Measurements from ENCODE around the gene ANKRD66.

ANKRD66 gene

GRCh38 chr6:46781478-46782378 lies 35.0 kb downstream of the ANKRD66 start:
- Histone ChIP-seq H3K4me3 (ENCODE audit: low read length in 2 of 2) (no peak overlapping the region), H3K79me1 (ENCODE audit: low read depth, low read length) (no peaks in the 10 kb centered on the region), H3K4me1 (ENCODE audit: control insufficient read depth in 2 of 2, insufficient read depth in 1 of 2, low read depth in 1 of 2, low read length in 2 of 2) (no peaks in the 10 kb centered on the region), H3K4me2 (ENCODE audit: insufficient read depth, low read length, poor library complexity, severe bottlenecking) (no peak overlapping the region), H3K9ac (ENCODE audit: low read depth, low read length, poor library complexity) (no peak overlapping the region), H2BK15ac (ENCODE audit: low read length) (no peak overlapping the region), H3K9me3 (replicated peaks in 1 of 2; ENCODE audit: control insufficient read depth in 2 of 2, insufficient read depth in 1 of 2, low read depth in 1 of 2, low read length in 2 of 2) (no peaks in the 10 kb centered on the region), H2BK5ac (ENCODE audit: low read length) (no peak overlapping the region), H3K36me3 (replicated peaks in 1 of 2; ENCODE audit: control insufficient read depth in 2 of 2, insufficient read depth in 2 of 2, low read length in 2 of 2) (no peaks in the 10 kb centered on the region), H2BK12ac (ENCODE audit: low read length) (no peak overlapping the region), H4K91ac (ENCODE audit: low read depth, low read length, poor library complexity) (no peak overlapping the region), H2BK120ac (ENCODE audit: low read depth, low read length) (no peak overlapping the region), H3K23ac (ENCODE audit: low read depth, low read length, poor library complexity) (no peak overlapping the region), H2AFZ (ENCODE audit: low read length) (no peak overlapping the region), H3K4ac (ENCODE audit: low read length) (no peak overlapping the region), H3K27ac (replicated peaks; ENCODE audit: low read length) (no peak overlapping the region), H4K8ac (ENCODE audit: low read depth, low read length) (no peak overlapping the region), H3K14ac (ENCODE audit: low read length) (no peak overlapping the region), H3K18ac (ENCODE audit: low read length) (no peak overlapping the region), H3K27me3 (ENCODE audit: control insufficient read depth in 3 of 3, insufficient read depth in 3 of 3, low read depth in 1 of 3, low read length in 3 of 3) (no peaks in the 10 kb centered on the region), H2AK5ac (ENCODE audit: low read depth, low read length) (no peak overlapping the region)
- peak; percentile 54 for DNase-seq (ENCODE audit: low spot score)
- WGBS, 2 donors (ENCODE audit: extremely low coverage in 2 of 2, insufficient read length in 2 of 2, insufficient replicate concordance in 1 of 2): no CpG with 5 or more reads among the region's 6 CpGs

DNA sequence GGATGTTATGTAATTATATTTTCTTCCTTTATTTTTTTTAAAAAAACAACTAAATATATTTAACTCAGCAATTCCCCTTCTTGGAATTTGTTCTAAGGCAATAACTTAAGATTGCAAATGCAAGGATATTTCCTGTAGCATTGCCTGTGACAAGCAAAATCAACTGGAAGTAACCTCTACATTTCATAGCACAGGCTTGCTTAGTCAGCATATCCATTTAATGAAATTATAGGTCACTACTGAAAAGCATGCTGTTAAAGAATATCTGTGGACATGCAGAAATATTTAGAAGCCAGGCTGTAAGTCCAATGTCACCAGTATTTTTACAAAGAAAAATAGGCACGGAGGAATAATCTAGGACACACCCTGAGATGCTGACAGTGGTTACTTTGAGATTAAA lies 37.8 kb downstream of the ANKRD66 start:
- Histone ChIP-seq H2BK120ac (ENCODE audit: low read depth, low read length) (no peak overlapping the region), H3K4me3 (ENCODE audit: low read length in 2 of 2) (no peak overlapping the region), H2BK12ac (ENCODE audit: low read length) (no peak overlapping the region), H2AFZ (ENCODE audit: low read length) (no peak overlapping the region), H3K79me1 (ENCODE audit: low read depth, low read length) (no peaks in the 10 kb centered on the region), H4K8ac (ENCODE audit: low read depth, low read length) (no peak overlapping the region), H3K4ac (ENCODE audit: low read length) (no peak overlapping the region), H3K27me3 (ENCODE audit: control insufficient read depth in 3 of 3, insufficient read depth in 3 of 3, low read depth in 1 of 3, low read length in 3 of 3) (no peaks in the 10 kb centered on the region), H3K4me1 (ENCODE audit: control insufficient read depth in 2 of 2, insufficient read depth in 1 of 2, low read depth in 1 of 2, low read length in 2 of 2) (peaks cover 0 to 3% of the 10 kb centered on the region in 2 donors), H2BK5ac (ENCODE audit: low read length) (no peak overlapping the region), H3K4me2 (ENCODE audit: insufficient read depth, low read length, poor library complexity, severe bottlenecking) (no peak overlapping the region), H3K9ac (ENCODE audit: low read depth, low read length, poor library complexity) (no peak overlapping the region), H4K91ac (ENCODE audit: low read depth, low read length, poor library complexity) (no peak overlapping the region), H3K23ac (ENCODE audit: low read depth, low read length, poor library complexity) (no peak overlapping the region), H3K14ac (ENCODE audit: low read length) (no peak overlapping the region), H3K18ac (ENCODE audit: low read length) (no peak overlapping the region), H3K9me3 (replicated peaks in 1 of 2; ENCODE audit: control insufficient read depth in 2 of 2, insufficient read depth in 1 of 2, low read depth in 1 of 2, low read length in 2 of 2) (no peaks in the 10 kb centered on the region), H2AK5ac (ENCODE audit: low read depth, low read length) (no peak overlapping the region), H3K36me3 (replicated peaks in 1 of 2; ENCODE audit: control insufficient read depth in 2 of 2, insufficient read depth in 2 of 2, low read length in 2 of 2) (no peaks in the 10 kb centered on the region), H2BK15ac (ENCODE audit: low read length) (no peak overlapping the region), H3K27ac (replicated peaks; ENCODE audit: low read length) (no peak overlapping the region)
- WGBS, 2 donors (ENCODE audit: extremely low coverage in 2 of 2, insufficient read length in 2 of 2, insufficient replicate concordance in 1 of 2): no CpG with 5 or more reads among the region's 1 CpG
- DNase-seq (ENCODE audit: low spot score): no peak

GRCh38 chr6:46787871-46788540 lies 41.3 kb downstream of the ANKRD66 start:
- H3K14ac ChIP-seq (ENCODE audit: low read length): no peak overlapping the region
- H2BK15ac ChIP-seq (ENCODE audit: low read length): no peak overlapping the region
- H3K4me1 ChIP-seq (ENCODE audit: control insufficient read depth in 2 of 2, insufficient read depth in 1 of 2, low read depth in 1 of 2, low read length in 2 of 2): peaks cover 0 to 3% of the 10 kb centered on the region in 2 donors
- no peak overlapping the region for H2AK5ac ChIP-seq (ENCODE audit: low read depth, low read length)
- H3K4me3 ChIP-seq (ENCODE audit: low read length in 2 of 2): no peak overlapping the region
- H2AFZ ChIP-seq (ENCODE audit: low read length): no peak overlapping the region
- no peak overlapping the region for H2BK5ac ChIP-seq (ENCODE audit: low read length)
- H3K36me3 ChIP-seq (replicated peaks in 1 of 2; ENCODE audit: control insufficient read depth in 2 of 2, insufficient read depth in 2 of 2, low read length in 2 of 2): no peaks in the 10 kb centered on the region
- H2BK120ac ChIP-seq (ENCODE audit: low read depth, low read length): no peak overlapping the region
- no peak overlapping the region for H2BK12ac ChIP-seq (ENCODE audit: low read length)
- no CpG with 5 or more reads among the region's 5 CpGs for WGBS, 2 donors (ENCODE audit: extremely low coverage in 2 of 2, insufficient read length in 2 of 2, insufficient replicate concordance in 1 of 2)
- no peak overlapping the region for H3K18ac ChIP-seq (ENCODE audit: low read length)
- H3K9ac ChIP-seq (ENCODE audit: low read depth, low read length, poor library complexity): no peak overlapping the region
- no peaks in the 10 kb centered on the region for H3K9me3 ChIP-seq (replicated peaks in 1 of 2; ENCODE audit: control insufficient read depth in 2 of 2, insufficient read depth in 1 of 2, low read depth in 1 of 2, low read length in 2 of 2)
- no peak overlapping the region for H3K4ac ChIP-seq (ENCODE audit: low read length)
- no peak overlapping the region for H4K91ac ChIP-seq (ENCODE audit: low read depth, low read length, poor library complexity)
- no peak for DNase-seq (ENCODE audit: low spot score)
- no peak overlapping the region for H3K4me2 ChIP-seq (ENCODE audit: insufficient read depth, low read length, poor library complexity, severe bottlenecking)
- no peaks in the 10 kb centered on the region for H3K27me3 ChIP-seq (ENCODE audit: control insufficient read depth in 3 of 3, insufficient read depth in 3 of 3, low read depth in 1 of 3, low read length in 3 of 3)
- no peak overlapping the region for H3K27ac ChIP-seq (replicated peaks; ENCODE audit: low read length)
- no peak overlapping the region for H4K8ac ChIP-seq (ENCODE audit: low read depth, low read length)
- no peak overlapping the region for H3K23ac ChIP-seq (ENCODE audit: low read depth, low read length, poor library complexity)
- H3K79me1 ChIP-seq (ENCODE audit: low read depth, low read length): no peaks in the 10 kb centered on the region

GRCh38 chr6:46788791-46789190 lies 42.1 kb downstream of the ANKRD66 start:
- no peak overlapping the region for H2BK120ac ChIP-seq (ENCODE audit: low read depth, low read length)
- H2BK12ac ChIP-seq (ENCODE audit: low read length): no peak overlapping the region
- no peak for DNase-seq (ENCODE audit: low spot score)
- H2AK5ac ChIP-seq (ENCODE audit: low read depth, low read length): no peak overlapping the region
- no peak overlapping the region for H2BK15ac ChIP-seq (ENCODE audit: low read length)
- no peak overlapping the region for H3K4me2 ChIP-seq (ENCODE audit: insufficient read depth, low read length, poor library complexity, severe bottlenecking)
- no peak overlapping the region for H3K4ac ChIP-seq (ENCODE audit: low read length)
- no peak overlapping the region for H3K27ac ChIP-seq (replicated peaks; ENCODE audit: low read length)
- no peaks in the 10 kb centered on the region for H3K79me1 ChIP-seq (ENCODE audit: low read depth, low read length)
- no peak overlapping the region for H2BK5ac ChIP-seq (ENCODE audit: low read length)
- no peaks in the 10 kb centered on the region for H3K27me3 ChIP-seq (ENCODE audit: control insufficient read depth in 3 of 3, insufficient read depth in 3 of 3, low read depth in 1 of 3, low read length in 3 of 3)
- H4K91ac ChIP-seq (ENCODE audit: low read depth, low read length, poor library complexity): no peak overlapping the region
- H3K9ac ChIP-seq (ENCODE audit: low read depth, low read length, poor library complexity): no peak overlapping the region
- WGBS, 2 donors (ENCODE audit: extremely low coverage in 2 of 2, insufficient read length in 2 of 2, insufficient replicate concordance in 1 of 2): no CpG with 5 or more reads among the region's 3 CpGs
- H3K9me3 ChIP-seq (replicated peaks in 1 of 2; ENCODE audit: control insufficient read depth in 2 of 2, insufficient read depth in 1 of 2, low read depth in 1 of 2, low read length in 2 of 2): no peaks in the 10 kb centered on the region
- no peaks in the 10 kb centered on the region for H3K36me3 ChIP-seq (replicated peaks in 1 of 2; ENCODE audit: control insufficient read depth in 2 of 2, insufficient read depth in 2 of 2, low read length in 2 of 2)
- no peak overlapping the region for H3K23ac ChIP-seq (ENCODE audit: low read depth, low read length, poor library complexity)
- H2AFZ ChIP-seq (ENCODE audit: low read length): no peak overlapping the region
- H3K14ac ChIP-seq (ENCODE audit: low read length): no peak overlapping the region
- no peak overlapping the region for H3K18ac ChIP-seq (ENCODE audit: low read length)
- no peak overlapping the region for H3K4me3 ChIP-seq (ENCODE audit: low read length in 2 of 2)
- no peak overlapping the region for H4K8ac ChIP-seq (ENCODE audit: low read depth, low read length)
- H3K4me1 ChIP-seq (ENCODE audit: control insufficient read depth in 2 of 2, insufficient read depth in 1 of 2, low read depth in 1 of 2, low read length in 2 of 2): peaks cover 0 to 3% of the 10 kb centered on the region in 2 donors

Measured in neuronal stem cell (in vitro differentiated cells).